ENCODE measurements around the gene LRRN2.
"Not testable (repeated sequence)": the region's sequence is repeated elsewhere in the genome, so short reads cannot be mapped to it uniquely, and the experiment has no call there.

The LRRN2 gene

DNA sequence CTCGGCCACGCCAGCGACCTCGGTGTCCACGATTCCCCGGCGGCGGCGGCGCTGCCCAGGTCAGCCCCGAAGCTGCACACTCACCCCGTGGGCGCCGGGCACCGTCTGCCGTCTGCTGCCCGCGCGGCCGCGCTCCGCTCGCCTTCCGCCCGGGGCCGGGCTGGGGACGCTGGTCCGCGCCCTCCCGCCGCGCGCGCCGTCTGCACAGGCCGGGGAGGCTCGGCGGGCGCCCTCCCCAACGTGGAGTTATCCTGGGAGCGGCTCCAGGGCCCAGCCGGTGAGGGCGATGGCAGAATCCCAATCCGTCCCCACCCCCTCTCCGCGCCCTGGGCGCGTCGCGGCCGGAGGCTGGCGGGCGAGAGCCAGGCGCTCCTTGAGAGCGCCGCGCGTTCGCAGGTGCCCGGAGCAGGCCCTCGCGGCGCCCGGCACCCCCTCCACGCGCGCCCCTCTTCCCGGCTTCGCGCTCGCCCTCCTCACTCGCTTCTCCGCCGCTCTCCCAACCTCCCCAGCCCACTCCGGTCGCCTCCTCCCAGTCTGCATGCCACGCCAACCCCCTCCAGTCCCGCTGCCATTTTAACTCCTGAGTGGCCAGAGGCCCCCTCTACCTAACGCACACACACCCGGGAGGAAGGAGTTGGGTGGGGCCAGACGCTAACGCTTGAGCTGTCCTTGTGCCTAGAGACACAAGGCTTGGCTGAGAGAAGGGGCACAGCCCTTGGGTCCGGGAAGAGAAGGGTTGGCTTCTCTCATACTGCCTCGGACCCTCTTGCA lies at the start of gene LRRN2:
TSS of gene LRRN2 (minus strand) at position 503 of the 771 bp plus-strand sequence. CDS start 65,746 bp downstream, outside the sequence.
- DNase-seq (ENCODE audit: low read depth in 4 of 4, low spot score in 1 of 4): no peak

DNA sequence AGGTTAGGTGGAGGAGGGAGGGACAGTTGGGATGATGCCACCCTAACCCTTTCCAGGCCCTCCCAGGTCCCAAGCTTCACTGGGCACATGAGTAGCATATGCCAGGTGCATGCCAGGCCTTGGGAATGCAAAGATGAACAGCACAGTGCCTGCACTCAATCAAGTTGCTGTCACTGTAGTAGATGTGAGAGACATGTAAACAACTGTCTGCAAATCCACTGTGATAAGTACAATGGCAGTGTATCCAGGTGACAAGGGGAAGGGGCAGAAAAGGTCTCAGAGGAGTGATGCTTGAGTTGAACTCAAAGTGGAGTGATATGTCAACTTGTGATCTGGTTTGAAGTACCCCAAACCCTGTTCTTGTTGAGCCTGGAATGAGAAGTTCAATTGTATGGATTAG lies 49.5 kb upstream of the LRRN2 start:
- DNase-seq (ENCODE audit: low read depth in 4 of 4, low spot score in 1 of 4): no peak

DNA sequence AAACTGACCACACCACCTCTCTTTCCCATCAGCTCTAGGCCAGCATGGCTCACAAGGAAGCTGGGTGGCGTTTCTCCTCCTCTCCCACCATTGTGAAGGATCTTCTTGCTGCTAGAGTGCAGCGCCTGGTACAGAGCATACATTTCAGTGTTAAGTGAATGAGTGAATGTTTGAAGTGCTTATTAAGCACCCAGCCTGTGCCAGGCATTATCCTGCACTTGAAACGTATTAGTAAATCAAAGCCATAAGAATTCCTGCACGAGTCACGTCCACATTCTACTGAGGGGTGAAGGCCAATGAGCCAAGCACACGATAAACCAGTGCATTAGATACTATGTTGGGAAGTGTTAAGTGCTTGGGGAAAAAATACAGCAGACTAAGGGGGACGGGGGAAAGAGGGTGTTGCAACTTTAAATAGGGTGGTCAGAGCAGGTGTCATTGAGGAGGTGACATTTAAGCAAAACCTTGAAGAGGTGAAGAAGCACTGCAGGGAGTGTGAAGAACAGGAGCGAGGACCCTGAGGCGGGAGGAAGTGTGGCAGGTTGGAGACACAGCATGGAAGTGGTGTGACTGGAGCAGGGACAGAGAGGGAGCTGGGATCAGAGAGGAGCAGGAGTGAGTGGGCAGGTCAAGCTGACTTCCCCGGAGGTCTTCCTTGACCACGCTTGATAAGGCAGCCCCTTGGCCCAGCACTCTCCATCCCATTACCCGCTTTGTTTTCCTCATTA lies 48.5 kb upstream of the LRRN2 start:
- no peak for DNase-seq (ENCODE audit: low read depth in 4 of 4, low spot score in 1 of 4)

DNA sequence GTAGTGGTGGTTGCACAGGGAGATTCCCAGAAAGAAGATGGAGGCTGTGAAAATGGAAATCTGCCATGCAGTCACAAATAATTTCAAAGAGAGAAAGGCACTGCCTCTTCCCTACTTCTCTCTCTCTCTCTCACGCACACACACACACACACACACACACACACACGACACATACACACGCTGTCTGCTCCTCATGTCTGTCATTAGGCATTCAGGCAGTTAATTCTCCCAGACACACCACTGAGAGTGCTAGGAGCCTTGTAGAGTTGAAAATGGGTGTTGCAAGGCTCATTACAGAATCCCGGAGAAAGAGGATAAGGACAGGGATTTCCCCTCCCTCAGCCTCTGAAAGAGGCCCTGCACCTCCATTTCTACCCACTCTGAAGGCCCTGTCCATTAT lies 47.8 kb upstream of the LRRN2 start:
- no peak for DNase-seq (ENCODE audit: low read depth in 4 of 4, low spot score in 1 of 4)

DNA sequence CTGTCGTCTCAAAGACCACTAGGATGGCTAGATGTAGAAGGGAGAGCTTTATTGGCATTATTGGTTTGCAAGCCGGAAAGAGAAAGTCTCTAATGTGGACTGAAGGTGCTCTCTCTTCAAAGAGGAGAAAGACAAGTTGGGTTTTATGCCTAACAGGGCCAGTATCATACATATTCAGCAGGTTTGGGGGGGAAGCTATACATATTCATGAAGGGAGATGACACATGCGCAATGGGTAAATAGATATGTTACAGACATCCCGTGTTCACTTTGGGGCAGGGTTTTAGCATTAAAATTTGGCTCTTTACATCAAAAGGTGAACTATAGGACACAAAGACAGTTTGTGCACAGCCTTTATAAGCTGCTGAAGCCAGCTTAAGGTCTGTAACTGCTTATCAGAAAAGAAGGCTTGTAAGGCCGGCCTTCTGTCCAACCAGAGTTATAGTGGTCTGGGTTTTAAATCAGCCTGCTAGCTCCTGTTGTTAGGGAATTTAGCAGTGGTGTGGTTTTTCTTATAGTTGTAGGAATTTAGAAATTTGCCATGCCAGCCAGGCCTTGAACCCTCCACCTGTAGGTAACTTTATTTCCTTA lies 46.5 kb upstream of the LRRN2 start:
- DNase-seq (ENCODE audit: low read depth in 4 of 4, low spot score in 1 of 4): no peak

DNA sequence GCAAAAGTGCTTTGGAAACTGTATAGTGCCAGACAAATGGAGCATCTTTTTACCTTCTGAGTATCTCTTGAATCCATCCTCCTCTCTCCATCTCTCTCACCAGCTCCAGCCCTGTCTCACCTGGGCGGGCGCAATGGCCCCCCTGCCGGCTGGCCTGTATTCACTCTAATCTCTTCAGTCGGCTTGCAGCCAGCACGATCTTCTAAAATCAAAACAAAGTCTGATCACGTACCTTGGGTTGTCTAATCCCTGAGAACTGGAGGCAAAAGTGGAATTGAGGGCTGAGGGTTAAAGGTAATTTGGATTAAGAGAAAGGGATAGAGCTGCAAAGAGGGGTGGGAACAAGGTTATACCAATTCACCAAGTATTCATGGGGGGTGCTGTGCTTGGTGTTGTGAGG lies 46.0 kb upstream of the LRRN2 start:
- no peak for DNase-seq (ENCODE audit: low read depth in 4 of 4, low spot score in 1 of 4)

DNA sequence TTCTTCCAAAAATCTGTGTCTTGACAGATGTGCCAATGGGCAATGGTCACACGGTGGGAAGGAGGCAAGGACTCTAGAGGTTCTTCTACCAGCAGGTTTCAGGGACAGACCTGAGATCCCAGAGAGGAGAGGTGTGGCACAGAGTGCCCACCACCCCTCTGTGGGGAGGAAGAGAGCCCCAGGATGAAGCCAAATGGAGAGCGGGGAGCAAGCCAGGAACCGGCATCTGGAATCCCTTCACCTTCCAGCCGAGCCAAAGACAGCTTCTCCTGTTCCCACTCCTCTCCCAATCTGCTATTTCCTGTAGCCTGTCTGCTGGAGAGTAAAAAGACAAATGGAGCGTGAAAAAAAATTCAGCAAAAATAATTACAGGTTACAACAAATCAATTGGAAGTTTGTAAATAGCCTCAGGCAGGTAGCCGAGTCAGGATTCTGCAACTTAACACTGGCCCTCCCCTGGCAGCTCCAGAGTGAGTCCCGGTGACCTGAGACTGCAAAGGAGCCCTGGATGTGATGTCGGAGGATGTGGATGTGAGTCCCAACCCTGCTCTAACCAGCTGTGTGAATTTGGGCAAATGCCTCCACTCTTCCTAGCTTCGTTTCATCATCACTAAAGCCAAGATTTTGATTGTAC lies 45.4 kb upstream of the LRRN2 start:
- no peak for DNase-seq (ENCODE audit: low read depth in 4 of 4, low spot score in 1 of 4)

DNA sequence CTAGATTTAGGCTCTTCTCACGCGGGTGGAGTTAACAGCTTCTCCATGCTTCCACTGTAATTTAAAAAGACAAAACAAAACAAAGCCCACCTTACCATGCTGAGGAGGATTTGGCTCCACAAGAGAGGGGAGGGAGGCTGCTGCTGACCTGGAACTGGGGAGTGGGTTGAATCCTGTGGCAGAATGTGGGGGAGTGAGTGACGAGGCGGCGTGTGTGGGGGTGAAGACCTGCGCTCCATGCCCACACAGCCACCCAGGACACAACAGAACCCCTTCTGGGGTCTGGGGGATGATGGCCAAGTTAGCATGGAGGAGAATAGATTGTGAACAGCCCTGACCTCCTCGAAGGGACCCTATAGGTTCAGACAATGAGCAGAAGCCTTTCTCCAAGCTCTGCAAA lies 44.0 kb upstream of the LRRN2 start:
- DNase-seq (ENCODE audit: low read depth in 4 of 4, low spot score in 1 of 4): no peak

DNA sequence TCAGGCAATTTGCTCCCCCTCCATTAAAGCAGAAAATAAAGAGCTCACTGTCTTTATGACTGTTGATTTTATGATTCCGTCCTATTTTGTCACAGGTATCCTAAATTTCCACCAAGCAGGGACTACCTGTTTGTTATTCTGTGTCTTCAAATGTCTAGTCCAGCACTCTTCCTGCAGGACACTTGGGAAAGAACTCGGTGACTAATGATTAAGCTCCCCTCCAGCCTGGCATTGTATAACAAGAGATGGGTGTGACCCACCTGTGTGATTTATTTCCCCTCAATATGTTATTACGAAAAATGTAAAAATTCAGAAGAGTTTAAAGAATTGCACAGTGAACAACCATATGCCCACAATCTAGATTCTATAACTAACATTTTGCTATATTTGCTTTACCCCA lies 42.9 kb upstream of the LRRN2 start:
- no peak for DNase-seq (ENCODE audit: low read depth in 4 of 4, low spot score in 1 of 4)

DNA sequence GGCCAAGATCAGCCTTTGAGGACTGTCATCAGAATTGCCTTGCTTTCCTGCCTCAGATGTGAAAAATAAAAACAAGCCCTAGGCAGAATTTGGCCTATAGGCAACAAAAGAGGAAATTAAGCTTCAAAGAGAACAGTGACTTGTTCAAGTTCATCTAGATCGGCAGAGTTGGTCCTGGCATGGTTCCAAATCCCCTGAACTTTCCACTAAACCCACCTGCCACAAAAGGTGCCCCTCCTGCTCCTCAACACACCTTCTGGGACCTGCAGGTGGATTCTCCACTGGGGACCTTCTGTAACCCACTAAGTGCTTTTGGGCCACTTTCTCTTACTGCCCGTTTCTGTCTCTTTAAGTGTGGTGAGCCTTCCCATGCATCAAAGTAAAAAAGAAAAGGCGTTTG lies 42.5 kb upstream of the LRRN2 start:
- DNase-seq (ENCODE audit: low read depth in 4 of 4, low spot score in 1 of 4): no peak

DNA sequence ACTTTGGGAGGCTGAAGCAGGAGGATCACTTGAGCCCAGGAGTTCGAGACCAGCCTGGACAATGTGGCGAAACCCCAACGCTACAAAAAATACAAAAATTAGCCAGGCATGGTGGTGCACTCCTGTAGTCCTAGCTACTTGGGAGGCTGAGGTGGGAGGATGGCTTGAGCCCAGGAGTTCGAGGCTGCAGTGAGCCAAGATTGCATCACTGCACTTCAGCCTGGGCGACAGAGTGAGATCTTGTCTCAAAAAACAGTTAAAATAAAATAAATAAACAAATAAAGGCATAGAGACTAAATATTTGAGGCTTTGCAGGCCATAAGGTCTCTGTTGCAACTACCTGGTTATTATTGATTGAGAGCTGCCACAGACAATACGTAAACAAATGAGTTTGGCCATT lies 41.9 kb upstream of the LRRN2 start:
- not testable (repeated sequence) for DNase-seq (ENCODE audit: low read depth in 4 of 4, low spot score in 1 of 4)

DNA sequence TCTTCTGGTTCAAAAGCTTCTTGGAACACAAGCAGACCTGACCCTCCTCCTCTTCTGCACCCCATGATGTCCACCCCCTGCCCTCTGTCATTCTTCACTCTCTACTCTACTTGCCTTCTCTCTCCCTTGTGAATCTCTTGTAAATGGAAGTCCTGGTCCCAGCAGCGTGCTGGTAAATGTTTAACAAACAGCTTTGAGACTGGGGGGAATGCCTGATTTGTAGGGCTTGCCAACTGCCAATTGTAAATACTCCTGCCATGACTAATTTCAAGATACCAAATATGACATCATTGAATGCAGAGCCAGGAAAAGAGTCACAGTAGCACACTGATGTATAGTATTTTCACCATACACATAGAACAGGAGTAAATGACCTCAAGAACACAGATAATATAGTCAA lies 40.9 kb upstream of the LRRN2 start:
- no peak for DNase-seq (ENCODE audit: low read depth in 4 of 4, low spot score in 1 of 4)

DNA sequence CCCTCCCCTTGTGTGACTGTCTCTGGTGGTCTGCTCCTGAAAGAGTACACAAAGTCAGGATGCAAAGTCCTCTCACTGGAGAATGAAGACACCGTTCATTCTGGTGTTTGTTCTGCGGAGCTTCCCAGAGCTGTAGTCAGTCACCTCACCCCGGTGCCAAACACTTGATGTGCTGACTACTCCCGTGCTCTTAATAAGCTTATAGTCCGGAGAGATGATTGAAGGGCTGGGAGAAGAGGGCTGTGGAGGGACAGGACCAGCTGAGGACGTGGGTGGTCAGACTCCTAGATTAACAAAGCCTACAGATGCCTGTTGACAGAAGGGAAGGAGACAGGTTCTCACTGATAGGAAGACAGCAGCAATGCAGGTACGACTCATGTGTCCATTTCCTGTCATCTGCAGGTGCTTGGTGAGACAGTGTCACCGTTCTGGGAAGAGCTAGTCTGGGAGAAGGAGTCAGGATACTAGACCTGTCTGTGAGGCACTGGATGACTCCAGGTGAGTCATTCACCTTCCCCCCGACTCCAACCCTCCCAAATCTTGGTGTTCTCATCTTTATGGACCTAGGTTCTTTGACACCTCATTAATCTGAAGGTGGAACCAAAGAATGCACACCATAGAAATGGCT lies 40.4 kb upstream of the LRRN2 start:
- no peak for DNase-seq (ENCODE audit: low read depth in 4 of 4, low spot score in 1 of 4)

DNA sequence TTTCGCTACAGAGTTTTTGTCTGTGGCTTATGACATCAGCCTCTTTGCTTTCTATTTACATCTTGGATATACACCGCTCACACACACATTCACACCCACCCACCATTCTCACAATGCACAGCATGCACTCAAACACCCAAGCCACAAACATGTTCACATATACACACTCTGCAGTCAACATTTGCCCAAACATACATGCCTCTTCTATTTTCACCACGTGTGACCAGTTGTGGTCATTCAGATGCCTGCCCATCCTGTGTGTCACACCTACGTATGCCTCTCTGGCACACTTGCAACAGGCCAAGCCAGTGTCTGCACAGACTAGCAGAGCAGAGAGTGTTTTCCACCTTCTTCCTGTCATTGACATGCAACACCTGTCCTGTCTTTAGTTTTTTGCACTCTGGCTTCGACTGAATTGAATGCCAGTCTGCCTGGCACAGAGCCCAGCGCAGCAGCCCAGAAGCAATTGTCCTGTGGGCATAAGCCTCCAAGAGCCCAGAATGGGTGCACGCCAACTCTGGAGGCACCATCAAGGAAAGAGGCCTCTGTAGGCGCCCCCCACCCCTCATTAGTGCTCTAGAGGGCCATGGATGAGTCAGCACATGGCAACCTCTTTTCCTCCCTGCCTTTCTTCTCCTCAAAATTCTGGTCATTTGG lies 37.7 kb upstream of the LRRN2 start:
- no peak for DNase-seq (ENCODE audit: low read depth in 4 of 4, low spot score in 1 of 4)

DNA sequence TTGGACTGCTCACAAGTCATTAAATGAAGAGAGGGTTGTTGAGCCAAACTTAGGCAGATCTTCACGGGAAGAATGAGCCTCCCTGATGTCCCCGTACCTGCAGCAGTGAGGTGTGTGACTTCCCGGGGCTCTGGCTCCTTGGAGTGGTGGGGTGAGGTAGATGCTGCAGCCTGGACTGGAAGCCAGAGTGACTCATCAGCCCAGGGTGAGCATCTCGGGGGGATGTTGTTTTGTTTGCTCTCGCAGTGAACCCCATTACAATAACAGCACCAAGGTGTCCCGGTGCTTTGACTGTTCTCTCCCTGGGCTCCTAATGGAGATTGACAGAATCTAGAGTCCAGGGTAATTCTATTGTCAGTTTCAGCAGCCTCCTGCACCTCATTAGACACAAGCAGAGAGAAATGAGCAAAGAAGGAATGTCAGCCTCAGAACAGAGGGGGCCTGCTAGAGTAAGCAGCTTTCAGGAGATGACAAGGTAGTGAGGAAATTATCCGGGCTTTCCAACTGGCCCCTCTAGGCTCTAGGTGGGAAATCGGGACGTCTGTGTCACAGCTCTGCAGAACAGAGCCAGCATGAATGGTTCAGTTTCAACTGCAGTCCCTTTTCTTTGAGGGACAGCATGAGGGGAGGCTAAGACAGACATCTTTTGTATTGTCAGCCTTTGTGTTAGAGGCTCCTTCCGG lies 36.0 kb upstream of the LRRN2 start:
- DNase-seq (ENCODE audit: low read depth in 4 of 4, low spot score in 1 of 4): no peak

DNA sequence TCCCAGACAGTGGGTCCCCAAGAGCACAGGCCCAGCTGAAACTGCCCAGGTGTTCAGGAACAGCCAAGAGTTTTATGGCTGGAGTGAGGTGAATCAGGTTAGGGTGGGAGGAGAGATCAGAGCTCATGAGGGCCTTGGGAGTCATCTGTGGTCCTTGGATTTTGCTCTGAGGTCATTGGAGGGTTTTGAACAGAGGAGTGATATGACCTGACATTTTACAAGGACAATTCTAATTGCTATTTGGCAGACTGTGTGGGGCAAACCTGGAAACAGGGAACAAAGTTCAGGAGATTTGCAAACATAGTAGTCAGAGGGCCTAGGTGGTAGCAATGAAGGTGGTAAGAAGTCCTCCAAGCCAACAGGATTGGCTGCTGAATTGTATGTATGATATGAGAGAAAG lies 31.1 kb upstream of the LRRN2 start:
- DNase-seq (ENCODE audit: low read depth in 4 of 4, low spot score in 1 of 4): no peak

DNA sequence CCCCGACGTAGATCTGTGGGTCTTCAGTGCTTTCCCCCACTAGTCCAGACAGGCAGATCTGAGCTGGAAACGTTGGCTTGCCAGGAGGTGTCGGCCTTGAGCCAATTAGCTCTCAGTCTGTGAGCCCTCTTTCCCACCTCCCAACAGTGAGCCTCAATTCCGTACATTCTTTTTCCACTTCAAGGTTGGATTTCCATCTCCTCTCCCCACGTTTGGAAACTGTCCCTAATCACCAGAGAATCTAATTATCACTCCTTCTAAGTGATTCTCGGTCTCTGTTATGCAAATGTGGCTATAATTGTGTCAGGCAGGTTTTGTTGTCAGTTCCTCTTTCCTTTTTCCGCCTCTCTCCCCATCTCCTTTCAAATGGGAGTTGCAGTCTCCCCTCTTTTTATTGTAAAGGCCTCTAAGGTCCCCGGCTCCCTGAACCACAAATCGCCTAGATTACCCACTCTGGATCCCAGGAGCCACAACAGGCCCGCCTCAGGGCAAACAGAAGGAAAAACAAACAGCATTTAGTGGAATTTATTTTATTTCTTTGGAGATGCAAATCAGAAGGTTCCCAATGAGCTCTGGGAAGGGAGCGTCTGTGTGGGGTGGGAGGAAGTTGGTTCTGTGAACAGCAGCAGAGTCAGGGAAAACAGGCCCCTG lies 29.4 kb upstream of the LRRN2 start:
- DNase-seq (ENCODE audit: low read depth in 4 of 4, low spot score in 1 of 4): no peak

DNA sequence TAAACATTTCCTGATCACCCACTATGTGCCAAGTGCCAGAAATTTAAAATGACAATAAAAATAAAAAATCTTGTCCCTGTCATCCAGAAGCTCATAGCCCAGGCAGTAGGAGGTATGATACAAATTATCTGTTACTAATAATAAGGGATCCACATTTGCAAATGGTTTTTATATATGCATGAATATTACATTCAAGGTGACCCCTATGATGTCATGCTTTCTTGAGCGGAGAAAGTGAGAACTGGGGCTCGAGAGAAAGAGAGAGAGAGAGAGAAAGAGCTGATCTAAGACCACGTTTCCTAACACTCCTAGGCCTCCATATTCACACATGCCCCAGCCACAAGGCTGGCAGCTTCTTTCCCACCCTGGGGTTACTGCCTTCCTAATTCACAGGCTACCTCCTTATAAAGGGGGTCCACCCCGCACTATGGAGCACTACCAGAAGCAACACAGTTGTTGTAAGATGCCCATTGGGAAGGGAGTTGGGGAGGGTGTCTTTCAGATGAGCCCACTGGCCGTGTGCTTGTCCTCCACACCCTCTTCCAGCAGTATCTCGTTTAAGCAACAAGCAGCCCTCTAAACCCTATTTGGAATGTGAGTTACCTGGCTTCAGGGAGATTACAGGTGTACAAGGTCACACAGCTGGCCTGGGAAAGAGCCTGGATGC lies 28.8 kb upstream of the LRRN2 start:
- no peak for DNase-seq (ENCODE audit: low read depth in 4 of 4, low spot score in 1 of 4)

DNA sequence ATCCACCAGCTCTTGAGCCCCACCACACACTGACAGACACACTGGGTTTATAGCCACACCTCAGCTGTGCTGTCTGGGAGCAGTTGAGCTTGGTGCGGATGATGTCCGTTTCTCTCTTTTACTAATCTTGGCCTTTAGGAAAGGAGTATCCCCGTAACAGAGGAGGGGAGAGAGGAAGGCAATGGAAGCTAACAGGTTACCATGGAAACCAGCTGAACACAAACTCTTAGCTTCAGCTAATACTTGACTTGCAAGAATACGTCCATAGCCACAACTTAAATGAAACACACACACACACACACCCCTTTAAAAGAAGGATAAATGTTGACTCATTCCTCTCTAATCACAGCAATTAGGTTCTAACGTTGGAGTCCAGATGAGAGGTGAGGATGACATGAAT lies 28.0 kb upstream of the LRRN2 start:
- DNase-seq (ENCODE audit: low read depth in 4 of 4, low spot score in 1 of 4): no peak
